ENCODE data around the gene GADD45A. TPM values are rescaled to one million over a fixed set of nuclear protein-coding genes. Genes with fewer than 3 reads are reported as not detected.

The GADD45A gene
- total and polyA plus RNA-seq, 7 donors: 88.8 to 505 (median 197) TPM

- peak overlapping the region; percentile 88 for H3K4me3 ChIP-seq
These were observed 1.1 kb upstream of the GADD45A start for GRCh38 chr1:67683766-67684525.

GRCh38 chr1:67684526-67685066 is 405 bp upstream of the GADD45A start:
- H3K27me3 ChIP-seq (ENCODE audit: insufficient read depth in 3 of 3, low read length in 2 of 3): no peaks in the 10 kb centered on the region
- no peak for ATAC-seq
- H3K27ac ChIP-seq: peak overlapping the region; percentile 96
- peaks cover 20% of the 10 kb centered on the region for H3K4me1 ChIP-seq
- 1 to 2% (median 1%) methylated on average over 20 of the region's 20 CpGs for WGBS, 3 donors
- peaks cover 3 to 29% of the 10 kb centered on the region in 2 donors for H3K36me3 ChIP-seq (ENCODE audit: insufficient read depth in 1 of 2, low read depth in 1 of 2)
- DNase-seq: no peak
- TF ChIP-seq CTCF (IDR thresholded peaks at IDR 0.05): no peak
- intact Hi-C loops (cut with DNase I): loop anchor here (1.0 to 10.0 kb wide), 7 partner anchors 37 to 150 kb away; partner anchors contain the start of gene GNG12 (in 1 of the 2)
- H3K9me3 ChIP-seq: no peaks in the 10 kb centered on the region
- H3K4me3 ChIP-seq: peak overlapping the region; percentile 88

More at GRCh38 chr1:67683766-67684525, 1.1 kb upstream of the GADD45A start:
- intact Hi-C loops (cut with DNase I): loop anchor here (5.0 to 10.0 kb wide), 2 partner anchors 37 to 151 kb away; partner anchors contain the start of gene GNG12 (in 1 of the 2)
- 22 to 28% (median 22%) methylated on average over 8 of the region's 8 CpGs for WGBS, 3 donors
- Histone ChIP-seq H3K4me1 (peaks cover 20% of the 10 kb centered on the region), H3K27ac (peak overlapping the region; percentile 96), H3K9me3 (no peaks in the 10 kb centered on the region), H3K27me3 (ENCODE audit: insufficient read depth in 3 of 3, low read length in 2 of 3) (no peaks in the 10 kb centered on the region), H3K36me3 (ENCODE audit: insufficient read depth in 1 of 2, low read depth in 1 of 2) (peaks cover 3 to 26% of the 10 kb centered on the region in 2 donors)
- no peak for TF ChIP-seq CTCF (IDR thresholded peaks at IDR 0.05)
- DNase-seq (no peak), ATAC-seq (no peak)

GRCh38 chr1:67685558-67686266 is 711 bp downstream of the GADD45A start:
- DNase-seq (peak; percentile 58 to 82), ATAC-seq (peak; percentile 31 to 56 (median 34))
- no peak for TF ChIP-seq CTCF (IDR thresholded peaks at IDR 0.05)
- Histone ChIP-seq H3K36me3 (ENCODE audit: insufficient read depth in 1 of 2, low read depth in 1 of 2) (peaks cover 3 to 29% of the 10 kb centered on the region in 2 donors), H3K4me1 (peaks cover 20% of the 10 kb centered on the region), H3K27ac (peak overlapping the region; percentile 96), H3K27me3 (ENCODE audit: insufficient read depth in 3 of 3, low read length in 2 of 3) (no peaks in the 10 kb centered on the region), H3K4me3 (peak overlapping the region; percentile 88), H3K9me3 (no peaks in the 10 kb centered on the region)
- intact Hi-C loops (cut with DNase I): loop anchor here (1.0 to 10.0 kb wide), 7 partner anchors 39 to 149 kb away; partner anchors contain the start of gene GNG12 (in 1 of the 2)
- WGBS, 3 donors: 0% methylated on average over 45 to 65 of the region's 65 CpGs

GRCh38 chr1:67686267-67687197 is 1.5 kb downstream of the GADD45A start:
- TF ChIP-seq CTCF (IDR thresholded peaks at IDR 0.05): no peak
- Histone ChIP-seq H3K4me3 (peak overlapping the region; percentile 88), H3K27ac (peak overlapping the region; percentile 96), H3K9me3 (no peaks in the 10 kb centered on the region), H3K27me3 (ENCODE audit: insufficient read depth in 3 of 3, low read length in 2 of 3) (no peaks in the 10 kb centered on the region), H3K4me1 (peaks cover 20% of the 10 kb centered on the region), H3K36me3 (ENCODE audit: insufficient read depth in 1 of 2, low read depth in 1 of 2) (peaks cover 3 to 29% of the 10 kb centered on the region in 2 donors)
- 0 to 1% (median 0%) methylated on average over 38 to 43 of the region's 43 CpGs for WGBS, 3 donors
- intact Hi-C loops (cut with DNase I): loop anchor here (2.0 to 10.0 kb wide), 5 partner anchors 38 to 149 kb away; partner anchors contain the start of gene GNG12 (in 1 of the 2)
- ATAC-seq (peak; percentile 69 to 82 (median 77)), DNase-seq (peak; percentile 79 to 90)
